NB4 (cell line): ENCODE results near the gene SMYD3.

Experiments
- POLR2A ChIP-seq: IDR thresholded peaks from 2 replicates; pipeline ENCODE4 v1.6.1; 2011; ENCODE audit warnings: mild to moderate bottlenecking; ENCODE audit not compliant: insufficient read length; ENCODE audit errors: extremely low read depth
- TF ChIP-seq, protein P1 (sequence below): IDR thresholded peaks from one replicate; pipeline ENCODE4 v1.5.1; 2012; ENCODE audit warnings: low read depth, low read length

DNA sequence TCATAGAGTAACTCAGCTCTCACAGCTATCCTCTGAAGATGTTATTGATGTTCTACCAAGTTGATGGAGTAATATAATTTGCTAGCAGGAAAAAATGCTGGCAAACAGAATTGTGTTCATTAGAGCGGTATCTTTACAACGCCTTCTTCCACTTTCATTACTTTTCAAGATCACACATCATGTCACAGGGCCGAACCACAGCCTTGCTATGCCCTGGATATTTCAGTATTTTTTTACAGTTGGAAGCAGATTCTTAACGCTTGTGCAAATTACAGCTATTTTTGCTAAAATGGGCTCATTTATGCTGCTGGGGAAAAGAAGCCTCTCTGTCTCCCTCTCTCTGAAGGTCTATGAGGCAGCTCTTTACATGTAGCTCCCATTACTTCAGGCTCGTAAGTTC is 720.1 kb downstream of the SMYD3 start:
- TF ChIP-seq, protein P1, sequence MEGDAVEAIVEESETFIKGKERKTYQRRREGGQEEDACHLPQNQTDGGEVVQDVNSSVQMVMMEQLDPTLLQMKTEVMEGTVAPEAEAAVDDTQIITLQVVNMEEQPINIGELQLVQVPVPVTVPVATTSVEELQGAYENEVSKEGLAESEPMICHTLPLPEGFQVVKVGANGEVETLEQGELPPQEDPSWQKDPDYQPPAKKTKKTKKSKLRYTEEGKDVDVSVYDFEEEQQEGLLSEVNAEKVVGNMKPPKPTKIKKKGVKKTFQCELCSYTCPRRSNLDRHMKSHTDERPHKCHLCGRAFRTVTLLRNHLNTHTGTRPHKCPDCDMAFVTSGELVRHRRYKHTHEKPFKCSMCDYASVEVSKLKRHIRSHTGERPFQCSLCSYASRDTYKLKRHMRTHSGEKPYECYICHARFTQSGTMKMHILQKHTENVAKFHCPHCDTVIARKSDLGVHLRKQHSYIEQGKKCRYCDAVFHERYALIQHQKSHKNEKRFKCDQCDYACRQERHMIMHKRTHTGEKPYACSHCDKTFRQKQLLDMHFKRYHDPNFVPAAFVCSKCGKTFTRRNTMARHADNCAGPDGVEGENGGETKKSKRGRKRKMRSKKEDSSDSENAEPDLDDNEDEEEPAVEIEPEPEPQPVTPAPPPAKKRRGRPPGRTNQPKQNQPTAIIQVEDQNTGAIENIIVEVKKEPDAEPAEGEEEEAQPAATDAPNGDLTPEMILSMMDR = no peak
- TF ChIP-seq POLR2A = no peak
